Kidney (tissue), 14 donors: ENCODE measurements around the gene AIFM2. TPM values are rescaled to one million over a fixed set of nuclear protein-coding genes. Genes with fewer than 3 reads are reported as not detected.

Experiments
- DNase-seq, 5 donors: peaks; one replicate each; pipeline ENCODE4 v3.0.0-alpha.2; 2013 to 2020
- FAIRE-seq: peaks from 2 replicates; lab custom pipeline; 2012; peaks lifted over from hg19 to GRCh38; lab: Jason Lieb, UNC
- H3K27ac ChIP-seq, 2 donors: one replicate each; pipeline ENCODE4 v1.7.0; 2013; ENCODE audit warnings: low read depth in 2 of 2, low read length in 2 of 2, inconsistent platforms in 1 of 2
- H3K27me3 ChIP-seq: one replicate; pipeline ENCODE4 v1.7.1; 2013; ENCODE audit warnings: low read length, inconsistent platforms; ENCODE audit not compliant: control insufficient read depth, insufficient read depth
- H3K36me3 ChIP-seq, 3 donors: one replicate each; pipeline versions ENCODE4 v1.7.0 to v1.7.1; 2013; ENCODE audit warnings: low read length in 3 of 3, control low read depth in 1 of 3, inconsistent platforms in 1 of 3; ENCODE audit not compliant: insufficient read depth in 3 of 3, control insufficient read depth in 2 of 3
- H3K4me1 ChIP-seq, 3 donors: one replicate each; pipeline versions ENCODE4 v1.7.0 to v1.7.1; 2013; ENCODE audit warnings: low read length in 3 of 3, inconsistent platforms in 1 of 3, low read depth in 1 of 3; ENCODE audit not compliant: control insufficient read depth in 2 of 3, insufficient read depth in 2 of 3
- H3K4me3 ChIP-seq, 3 donors: one replicate each; pipeline versions ENCODE4 v1.7.0 to v1.8.1; 2013; ENCODE audit warnings: low read length in 3 of 3, control low read depth in 1 of 3, inconsistent platforms in 1 of 3
- H3K9ac ChIP-seq, 3 donors: one replicate each; pipeline versions ENCODE4 v1.7.0 to v1.7.1; 2013; ENCODE audit warnings: low read length in 3 of 3, control low read depth in 1 of 3, inconsistent platforms in 1 of 3
- H3K9me3 ChIP-seq, 3 donors: one replicate each; pipeline versions ENCODE4 v1.7.0 to v1.7.1; 2013; ENCODE audit warnings: low read length in 3 of 3, control low read depth in 1 of 3, inconsistent platforms in 1 of 3; ENCODE audit not compliant: control insufficient read depth in 2 of 3, insufficient read depth in 1 of 3
- CTCF ChIP-seq: IDR thresholded peaks from 3 replicates; pipeline ENCODE4 v1.5.1; 2012; ENCODE audit warnings: mild to moderate bottlenecking, moderate library complexity, borderline replicate concordance; ENCODE audit not compliant: insufficient read depth; ENCODE audit errors: extremely low read depth
- intact Hi-C: fragments of 100-400 bp; cut with DNase I; formaldehyde crosslinking; loops from one replicate; pipeline ENCODE4 v1.11.1; 2022
- polyA plus RNA-seq: library from polyadenylated mRNA; stranded (reverse); fragments of 350-450 nt; fragmentation: Illumina TruSeq; extraction: RNeasy Lipid Tissue Mini Kit (QIAGEN cat#74804); gene quantifications from one replicate; pipeline ENCODE4 v1.2.3, GENCODE V29; 2014; ENCODE audit warnings: low read depth, low replicate concordance; ENCODE audit not compliant: insufficient read depth
- total RNA-seq: library from RNA; stranded (reverse); fragmentation: NEBNext Ultra II Directional; extraction: Animal tissue kit (Norgen Biotek cat#: 25700); gene quantifications from one replicate; pipeline ENCODE4 v1.2.1, GENCODE V29; 2021
- donor health status: control.
- donor health status: control.
- donor health status: control.
- donor health status: control.
- donor health status: control.
- donor health status: DM: yes; HTN: yes; CAD: no.
- donor health status: Normal renal cell carcinoma (clear cell type).

Gene AIFM2
- total and polyA plus RNA-seq, 2 donors from 2014 or later = 12.7 to 14.8 TPM

GRCh38 chr10:70066190-70066589 lies 66.4 kb downstream of the AIFM2 start:
- no peak for FAIRE-seq
- Histone ChIP-seq H3K9ac (no peak overlapping the region), H3K27me3 (no peaks in the 10 kb centered on the region), H3K4me3 (no peak overlapping the region), H3K4me1 (no peaks in the 10 kb centered on the region), H3K27ac (no peak overlapping the region), H3K9me3 (no peaks in the 10 kb centered on the region), H3K36me3 (no peaks in the 10 kb centered on the region)
- intact Hi-C loops = no loop called here
- TF ChIP-seq CTCF = no peak
- DNase-seq = no peak

GRCh38 chr10:70064486-70064885 lies 68.1 kb downstream of the AIFM2 start:
- no peaks in the 10 kb centered on the region for H3K36me3 ChIP-seq
- no peak for DNase-seq
- H3K4me3 ChIP-seq = no peak overlapping the region
- no peak overlapping the region for H3K9ac ChIP-seq
- no peaks in the 10 kb centered on the region for H3K9me3 ChIP-seq
- FAIRE-seq = no peak
- intact Hi-C loops = no loop called here
- TF ChIP-seq CTCF = no peak
- H3K27me3 ChIP-seq = no peaks in the 10 kb centered on the region
- H3K4me1 ChIP-seq = no peaks in the 10 kb centered on the region
- no peak overlapping the region for H3K27ac ChIP-seq

GRCh38 chr10:70063418-70064098 lies 69.1 kb downstream of the AIFM2 start:
- H3K9me3 ChIP-seq = no peaks in the 10 kb centered on the region
- no peak for DNase-seq
- H3K27ac ChIP-seq = no peak overlapping the region
- no peak for FAIRE-seq
- no peak overlapping the region for H3K9ac ChIP-seq
- H3K27me3 ChIP-seq = no peaks in the 10 kb centered on the region
- H3K36me3 ChIP-seq = no peaks in the 10 kb centered on the region
- H3K4me1 ChIP-seq = no peaks in the 10 kb centered on the region
- intact Hi-C loops = no loop called here
- no peak overlapping the region for H3K4me3 ChIP-seq
- no peak for TF ChIP-seq CTCF

Other genes starting within 250 kb of the AIFM2 start
- 21.7 TPM for gene MACROH2A2, start 80.0 kb downstream of the AIFM2 start, total RNA-seq
- gene MACROH2A2, start 80.0 kb downstream of the AIFM2 start, polyA plus RNA-seq = 16.8 TPM
- gene TYSND1, start 13.9 kb upstream of the AIFM2 start, total RNA-seq = 13.8 TPM
- 12.9 TPM for gene TYSND1, start 13.9 kb upstream of the AIFM2 start, polyA plus RNA-seq
- 109 TPM for gene SAR1A, start 37.7 kb upstream of the AIFM2 start, total RNA-seq
- 55.7 TPM for gene SAR1A, start 37.7 kb upstream of the AIFM2 start, polyA plus RNA-seq
- gene PPA1, start 100.6 kb upstream of the AIFM2 start, total RNA-seq = 116 TPM
- 168 TPM for gene PPA1, start 100.6 kb upstream of the AIFM2 start, polyA plus RNA-seq
- gene NPFFR1, start 151.2 kb upstream of the AIFM2 start, total RNA-seq = 0.09 TPM
- not detected for gene NPFFR1, start 151.2 kb upstream of the AIFM2 start, polyA plus RNA-seq
- 6.0 TPM for gene LRRC20, start 249.8 kb upstream of the AIFM2 start, total RNA-seq
- 6.3 TPM for gene LRRC20, start 249.8 kb upstream of the AIFM2 start, polyA plus RNA-seq